NCI-H1048 (cell line): ENCODE measurements around the gene MX2.

Experiments used
- DNase-seq: peaks from one replicate; lab custom pipeline; 2025; lab: John Stamatoyannopoulos, UW

Gene MX2

GRCh38 chr21:41363370-41364270 lies 1.8 kb downstream of the MX2 start:
- DNase-seq, result no peak

- DNase-seq, result no peak
Measured at GRCh38 chr21:41364308-41364707, 2.5 kb downstream of the MX2 start.

GRCh38 chr21:41365377-41366107 lies 3.7 kb downstream of the MX2 start:
- no peak for DNase-seq

- no peak for DNase-seq
Measured at GRCh38 chr21:41366522-41367151, 4.8 kb downstream of the MX2 start.

GRCh38 chr21:41367301-41367944 lies 5.6 kb downstream of the MX2 start:
- no peak for DNase-seq

GRCh38 chr21:41367945-41368734 lies 6.3 kb downstream of the MX2 start:
- DNase-seq, result no peak

- DNase-seq, result no peak
Measured at GRCh38 chr21:41368735-41369104, 6.9 kb downstream of the MX2 start.

GRCh38 chr21:41369105-41369919 lies 7.5 kb downstream of the MX2 start:
- no peak for DNase-seq

- no peak for DNase-seq
Measured at GRCh38 chr21:41369920-41370839, 8.4 kb downstream of the MX2 start.

- DNase-seq, result no peak
Measured at GRCh38 chr21:41370840-41371684, 9.2 kb downstream of the MX2 start.

GRCh38 chr21:41371685-41372030 lies 9.8 kb downstream of the MX2 start:
- no peak for DNase-seq

- no peak for DNase-seq
Measured at GRCh38 chr21:41373253-41373652, 11.4 kb downstream of the MX2 start.

- DNase-seq, result no peak
Measured at GRCh38 chr21:41373763-41374162, 11.9 kb downstream of the MX2 start.

- DNase-seq, result no peak
Measured at GRCh38 chr21:41374177-41374712, 12.4 kb downstream of the MX2 start.

GRCh38 chr21:41374867-41375533 lies 13.2 kb downstream of the MX2 start:
- no peak for DNase-seq

GRCh38 chr21:41375875-41376274 lies 14.0 kb downstream of the MX2 start:
- DNase-seq, result no peak

- DNase-seq, result no peak
Measured at GRCh38 chr21:41377715-41378114, 15.9 kb downstream of the MX2 start.

GRCh38 chr21:41378849-41379248 lies 17.0 kb downstream of the MX2 start:
- no peak for DNase-seq
